GM19438 (cell line): Measurements from ENCODE around the gene TACC2.

Source experiments
- ATAC-seq: cut with Tn5 transposase; IDR thresholded peaks from one replicate; pipeline ENCODE4 v1.9.1; 2021; ENCODE audit warnings: low read depth; ENCODE audit not compliant: unreplicated experiment

TACC2 gene

GRCh38 chr10:122113161-122113944, 124.4 kb downstream of the TACC2 start:
- ATAC-seq = peak; percentile 51

DNA sequence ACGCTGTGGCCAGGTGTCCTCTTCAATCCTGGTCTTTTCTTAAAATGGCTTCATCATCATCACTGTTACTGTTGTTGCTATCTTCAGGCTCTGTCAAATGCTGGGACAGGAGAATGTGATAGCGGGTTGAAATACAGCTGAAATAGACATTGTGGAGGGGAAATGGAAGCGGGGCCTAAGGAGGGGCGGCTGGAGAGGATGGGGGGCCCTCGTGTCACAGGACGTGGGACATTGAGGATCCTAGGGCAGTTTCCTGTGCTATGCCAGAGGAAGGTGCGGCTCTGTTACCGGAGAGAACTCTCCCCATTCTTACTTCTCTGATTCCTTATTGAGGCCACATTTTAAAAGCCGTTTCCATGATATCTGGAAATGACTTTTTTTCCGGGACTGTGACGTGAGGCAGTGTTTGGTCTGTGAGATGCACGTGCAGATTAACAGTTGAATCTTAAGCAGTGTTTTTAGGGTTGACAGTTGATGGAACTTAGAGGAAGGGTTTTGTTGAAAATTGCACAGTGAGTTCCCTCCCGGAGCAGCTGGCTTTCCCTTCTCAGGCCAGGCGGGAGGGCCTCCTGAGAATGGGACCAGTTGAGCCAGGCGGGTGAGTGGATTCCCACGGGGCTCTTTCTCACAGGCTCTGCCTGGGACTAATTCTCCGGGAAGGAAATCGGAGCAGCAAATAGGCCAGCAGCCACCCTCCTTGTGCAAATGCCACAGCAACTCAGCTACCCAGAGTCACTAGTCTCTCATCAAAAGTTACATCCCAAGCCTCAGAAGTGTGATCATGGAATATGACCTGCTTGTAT, 125.2 kb downstream of the TACC2 start:
- ATAC-seq = no peak

GRCh38 chr10:122115874-122116273, 126.9 kb downstream of the TACC2 start:
- no peak for ATAC-seq

GRCh38 chr10:122116331-122116730, 127.4 kb downstream of the TACC2 start:
- no peak for ATAC-seq

DNA sequence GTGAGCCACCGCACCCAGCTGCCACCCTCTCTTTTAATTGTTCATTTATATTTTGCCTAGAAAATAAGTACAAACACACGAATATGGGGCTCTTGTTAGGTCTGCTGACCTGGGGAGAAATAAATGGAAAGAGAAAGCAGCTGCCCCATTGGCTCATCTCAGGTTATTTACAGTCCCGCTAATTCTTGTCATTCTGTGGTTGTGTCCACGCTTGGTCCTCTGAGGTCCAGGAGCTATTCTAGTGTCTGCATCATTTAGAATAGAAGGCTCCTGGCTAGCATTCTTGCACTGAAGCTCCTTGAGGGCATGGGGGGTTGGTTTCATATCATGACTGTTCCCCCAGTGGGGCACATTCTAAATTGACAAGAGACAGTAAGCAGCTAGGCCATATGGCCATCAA, 128.5 kb downstream of the TACC2 start:
- no peak for ATAC-seq

DNA sequence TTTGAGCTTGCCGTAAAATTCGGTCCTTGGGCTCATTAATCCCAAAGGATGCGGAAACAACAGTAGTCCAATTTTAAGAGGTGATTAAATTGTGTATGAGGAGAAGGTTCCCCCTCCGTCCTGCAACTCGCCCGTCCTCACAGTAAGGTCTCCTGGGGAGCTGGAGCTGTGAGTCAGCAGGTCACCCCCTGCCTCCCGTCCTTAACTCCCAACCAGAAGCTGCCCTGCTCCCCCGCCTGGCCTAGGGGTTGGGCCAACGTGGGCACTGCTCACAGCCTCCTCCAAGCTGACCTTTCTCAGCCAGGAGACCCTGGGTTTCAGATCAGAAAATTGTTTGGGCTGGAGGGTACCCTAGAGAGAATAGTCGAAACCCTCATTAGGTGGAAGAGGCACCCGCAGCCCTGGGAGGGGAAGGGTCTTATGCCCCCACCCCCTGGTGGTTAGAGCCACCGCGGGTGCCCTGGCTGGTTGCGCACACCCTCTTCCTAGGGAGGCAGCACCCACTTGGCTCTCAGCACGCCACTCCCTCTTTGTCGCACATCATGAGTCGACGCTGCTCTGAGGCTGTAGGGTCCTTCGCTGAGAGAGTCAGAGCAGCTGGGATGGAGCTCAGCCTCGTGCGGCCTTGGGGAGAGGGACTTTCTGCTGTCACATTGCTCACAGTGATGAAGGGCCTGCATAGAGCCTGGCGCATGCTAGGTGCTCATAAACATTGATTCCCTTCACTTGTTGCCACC, 131.2 kb downstream of the TACC2 start:
- ATAC-seq = no peak

DNA sequence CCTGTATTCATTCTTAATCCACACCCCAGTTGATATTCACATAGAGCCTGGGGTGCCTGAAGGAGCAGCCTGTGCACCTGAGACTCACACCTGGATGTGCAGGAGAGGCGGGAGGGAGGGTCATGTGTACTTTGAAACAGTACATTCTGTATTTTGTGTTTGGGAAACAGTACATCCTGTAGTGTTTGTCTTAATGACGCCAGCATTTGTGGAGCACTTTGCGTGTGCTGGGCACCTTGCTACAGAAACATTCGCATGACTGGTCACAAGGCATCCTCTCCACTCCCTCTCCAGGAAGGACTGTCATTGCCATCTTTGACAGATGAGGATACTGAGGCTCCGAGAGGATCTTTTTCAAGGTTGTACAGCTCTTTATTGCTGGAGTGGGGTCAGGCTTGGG, 132.1 kb downstream of the TACC2 start:
- ATAC-seq = no peak

DNA sequence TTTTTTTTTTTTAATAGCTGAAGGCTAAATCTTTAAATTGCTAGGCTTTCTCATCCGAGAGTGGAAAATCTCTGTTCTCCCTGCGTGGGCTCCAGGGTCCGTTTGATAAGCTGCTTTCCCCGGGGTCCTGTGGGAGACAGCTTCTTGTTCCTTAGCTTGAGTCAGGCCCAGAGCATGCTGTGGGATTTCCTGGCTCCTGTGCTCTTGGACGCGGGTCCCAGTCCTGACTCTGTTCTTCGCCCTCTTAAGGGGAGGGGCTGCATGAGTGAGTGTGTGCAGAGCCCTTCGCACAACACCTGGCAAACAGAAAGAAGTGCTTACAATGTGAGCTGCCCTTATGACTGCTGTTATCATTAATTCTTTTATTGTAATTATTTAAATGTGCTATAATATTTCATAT, 133.5 kb downstream of the TACC2 start:
- ATAC-seq = no peak

- no peak for ATAC-seq
Measured at GRCh38 chr10:122123186-122123585, 134.2 kb downstream of the TACC2 start.

DNA sequence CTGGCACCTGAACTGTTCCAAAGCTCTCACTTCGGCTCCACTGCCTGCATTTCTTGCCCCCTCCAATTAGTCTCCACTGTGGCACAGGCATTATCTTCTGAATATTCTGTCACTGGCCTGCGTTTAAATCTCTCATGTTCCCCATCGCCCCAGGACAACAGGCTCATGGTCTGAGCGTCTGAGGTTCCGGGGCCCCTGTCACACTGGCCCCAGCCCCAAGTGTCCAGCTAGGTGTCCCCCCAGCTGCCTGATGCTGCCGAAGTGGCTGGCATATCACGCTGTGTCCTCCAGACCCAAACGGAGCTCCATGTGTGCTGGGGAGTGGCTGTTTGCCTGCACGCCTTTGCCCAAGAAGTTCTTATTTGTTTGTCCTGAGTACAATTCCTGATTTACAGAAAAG, 135.4 kb downstream of the TACC2 start:
- no peak for ATAC-seq

GRCh38 chr10:122124808-122125207, 135.8 kb downstream of the TACC2 start:
- ATAC-seq = no peak

DNA sequence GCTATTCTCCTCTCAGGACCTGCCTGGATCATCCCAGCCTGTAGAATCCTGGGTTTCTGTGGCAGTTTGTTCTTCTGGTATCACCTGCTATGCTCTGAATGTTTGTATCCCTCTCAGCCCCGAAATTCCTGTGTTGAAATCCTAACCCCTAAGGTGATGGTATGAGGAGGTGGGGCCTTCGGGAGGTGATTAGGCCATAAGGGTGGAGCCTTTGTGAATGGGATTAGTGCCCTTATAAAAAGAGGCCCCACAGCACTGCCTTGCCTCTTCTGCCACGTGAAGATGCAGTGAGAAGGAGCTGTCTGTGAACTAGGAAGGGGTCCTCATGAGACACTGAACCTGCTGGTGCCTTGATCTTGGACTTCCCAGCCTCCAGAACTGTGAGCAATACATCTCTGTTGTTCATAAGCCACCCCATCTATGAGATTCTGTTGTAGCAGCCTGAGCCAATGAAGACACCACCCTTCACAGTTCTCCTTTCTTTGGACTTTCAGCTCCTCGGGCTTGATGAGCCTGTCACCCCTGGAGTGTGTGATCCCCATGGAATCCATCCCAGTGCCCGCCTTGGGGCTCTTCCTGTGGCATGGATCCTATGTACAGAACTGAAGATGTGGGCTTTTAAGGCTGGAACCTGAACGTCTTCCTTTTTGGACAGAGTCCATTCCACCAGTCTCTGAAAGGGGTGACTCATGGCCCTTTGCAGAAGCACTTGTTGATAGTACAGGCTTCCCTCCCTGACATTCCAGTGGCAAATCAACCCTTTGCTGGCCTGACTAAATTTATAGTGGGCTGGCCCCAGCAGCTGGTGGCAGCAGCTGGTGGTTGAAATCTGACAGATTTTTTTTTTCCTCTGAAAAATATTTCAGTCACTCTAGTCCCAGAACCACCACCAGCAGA, 138.0 kb downstream of the TACC2 start:
- ATAC-seq = no peak

GRCh38 chr10:122127943-122128342, 139.0 kb downstream of the TACC2 start:
- no peak for ATAC-seq

DNA sequence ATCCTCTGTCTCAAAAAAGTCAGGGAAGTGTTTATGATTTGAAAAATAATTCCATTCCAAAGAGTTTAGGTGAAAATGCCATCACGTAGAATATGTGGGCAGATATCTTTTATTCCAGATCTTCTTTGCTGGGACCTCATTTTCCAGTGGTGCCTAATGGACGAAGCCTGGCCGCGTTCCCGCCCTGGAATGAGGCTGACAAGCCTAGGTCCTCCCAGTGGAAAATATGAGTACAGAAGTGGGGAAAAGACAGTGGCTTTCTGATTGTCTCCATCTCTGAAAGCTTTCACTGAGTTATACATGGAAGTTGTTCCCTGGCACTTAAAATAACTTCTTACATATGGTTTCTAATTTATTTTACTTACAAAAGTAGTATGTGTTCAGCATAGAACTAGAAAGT, 139.4 kb downstream of the TACC2 start:
- no peak for ATAC-seq

DNA sequence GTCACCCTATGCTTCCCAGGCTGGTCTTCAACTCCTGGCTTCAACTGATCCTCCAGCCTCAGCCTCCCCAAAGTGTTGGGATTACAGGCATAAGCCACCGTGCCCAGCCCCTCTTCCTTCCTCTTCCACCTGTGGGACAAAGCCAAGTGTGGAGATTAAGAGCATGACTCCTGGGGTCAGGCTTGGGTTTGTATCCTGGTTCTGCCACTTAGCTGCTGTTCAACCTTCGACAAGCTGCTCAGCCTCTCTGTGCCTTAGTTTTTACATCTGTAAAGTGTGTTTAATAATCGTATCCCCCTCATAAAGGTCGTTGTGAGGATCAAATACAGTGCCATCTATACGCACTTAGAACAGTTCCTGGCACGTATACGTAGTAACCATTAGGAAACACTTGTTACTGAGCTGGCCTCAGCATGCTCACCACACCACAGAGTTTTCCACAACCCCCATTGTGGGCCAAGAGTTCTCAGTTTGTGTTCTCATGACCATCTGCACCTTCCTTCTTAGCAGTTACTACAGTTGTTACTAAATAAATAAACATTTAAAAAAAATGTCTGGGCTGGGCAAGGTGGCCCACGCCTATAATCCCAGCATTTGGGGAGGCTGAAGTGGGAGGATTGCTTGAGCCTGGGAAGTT, 141.6 kb downstream of the TACC2 start:
- no peak for ATAC-seq

- ATAC-seq = no peak
Measured at GRCh38 chr10:122132331-122132755, 143.4 kb downstream of the TACC2 start.

DNA sequence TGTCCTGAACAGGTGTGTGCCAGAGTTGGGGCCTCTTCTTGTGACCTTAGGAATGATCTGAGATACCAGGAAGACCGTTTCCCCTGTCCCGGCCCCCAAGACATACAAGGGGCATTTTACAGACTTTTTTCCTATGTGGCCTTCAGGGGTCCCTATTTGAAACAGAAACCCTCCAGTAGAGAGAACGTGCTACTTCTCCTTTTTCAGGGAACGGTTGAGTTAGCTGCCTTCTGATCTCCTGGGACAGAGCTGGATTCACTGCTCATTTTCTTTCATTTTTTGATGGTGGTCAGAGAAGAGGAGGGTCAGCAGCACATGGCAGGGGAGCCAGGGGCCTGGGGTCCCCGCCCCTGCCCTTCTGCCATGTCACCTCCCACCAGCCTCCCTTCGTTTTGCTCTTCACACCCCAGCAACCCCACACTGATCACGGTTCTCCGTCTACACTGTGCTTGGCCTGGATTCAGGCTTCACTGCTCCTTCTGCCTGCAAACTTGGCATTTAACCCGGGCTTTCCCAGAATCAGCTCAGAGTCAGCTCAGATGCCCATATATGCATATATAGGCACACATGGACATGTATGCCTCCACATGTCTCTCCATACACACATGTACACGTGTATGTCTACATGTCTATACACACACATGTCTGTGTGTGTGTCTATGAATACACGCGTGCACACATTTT, 144.1 kb downstream of the TACC2 start:
- ATAC-seq = no peak

GRCh38 chr10:122135251-122136025, 146.5 kb downstream of the TACC2 start:
- no peak for ATAC-seq
